ENCODE results near the gene TRNP1. TPM values are rescaled to one million over a fixed set of nuclear protein-coding genes. Genes with fewer than 3 reads are reported as not detected.

The TRNP1 gene
- polyA plus RNA-seq, 1 donor (not counting 4 experiments of a cell fraction or from before 2014, with no cell fraction given), result 164 TPM

- Histone ChIP-seq H3K27ac (ENCODE audit: control insufficient read depth, insufficient read depth, low read length) (no peak overlapping the region), H3K27me3 (ENCODE audit: control insufficient read depth, extremely low read depth, insufficient read depth, low read length) (no peaks in the 10 kb centered on the region), H3K4me1 (ENCODE audit: control insufficient read depth, extremely low read depth, insufficient read depth, low read length) (peaks cover 7% of the 10 kb centered on the region), H3K36me3 (ENCODE audit: control insufficient read depth in 2 of 2, extremely low read depth in 1 of 2, insufficient read depth in 2 of 2, low read length in 2 of 2) (peaks cover 0 to 1% of the 10 kb centered on the region in 2 experiments), H4K20me1 (ENCODE audit: control insufficient read depth, extremely low read depth, insufficient read depth, low read length) (no peaks in the 10 kb centered on the region), H3K79me2 (ENCODE audit: control insufficient read depth, insufficient read depth, low read length) (no peaks in the 10 kb centered on the region), H3K9me3 (ENCODE audit: control insufficient read depth, low read depth, low read length) (no peaks in the 10 kb centered on the region), H3K9me1 (ENCODE audit: control insufficient read depth, extremely low read depth, insufficient read depth, low read length) (peaks cover 3% of the 10 kb centered on the region), H3K9ac (ENCODE audit: control insufficient read depth, extremely low read depth, insufficient read depth, low read length) (no peak overlapping the region), H2AFZ (ENCODE audit: control insufficient read depth, low read length) (no peak overlapping the region), H3K4me2 (ENCODE audit: control insufficient read depth, extremely low read depth, insufficient read depth, low read depth, low read length) (peak overlapping the region; percentile 5), H3K4me3 (ENCODE audit: control insufficient read depth in 2 of 3, extremely low read depth in 1 of 3, insufficient read depth in 2 of 3, low read depth in 1 of 3, low read length in 3 of 3) (no peak overlapping the region)
- DNase-seq (ENCODE audit: low read depth, low spot score), result no peak
- peak; percentile 53 for FAIRE-seq
- dilution Hi-C loops (cut with MboI; ENCODE audit: extremely low pct_ligation_motif_present, low sequenced_read_pairs), result no loop called here
- TF ChIP-seq EZH2 (IDR thresholded peaks at IDR 0.05; ENCODE audit: low read length), result no peak
- TF ChIP-seq CTCF (optimal IDR thresholded peaks at IDR 0.05 in 1 of 3, IDR thresholded peaks at IDR 0.05 in 1 of 3, conservative IDR thresholded peaks at IDR 0.05 in 1 of 3; ENCODE audit: extremely low read depth in 1 of 3, insufficient read depth in 2 of 3, low read length in 3 of 3), result no peak
Measured at GRCh38 chr1:26970810-26971209, 22.7 kb upstream of the TRNP1 start.

GRCh38 chr1:26971590-26971989 is 21.9 kb upstream of the TRNP1 start:
- TF ChIP-seq CTCF (optimal IDR thresholded peaks at IDR 0.05 in 1 of 3, IDR thresholded peaks at IDR 0.05 in 1 of 3, conservative IDR thresholded peaks at IDR 0.05 in 1 of 3; ENCODE audit: extremely low read depth in 1 of 3, insufficient read depth in 2 of 3, low read length in 3 of 3), result no peak
- no peak for TF ChIP-seq EZH2 (IDR thresholded peaks at IDR 0.05; ENCODE audit: low read length)
- dilution Hi-C loops (cut with MboI; ENCODE audit: extremely low pct_ligation_motif_present, low sequenced_read_pairs), result no loop called here
- Histone ChIP-seq H2AFZ (ENCODE audit: control insufficient read depth, low read length) (no peak overlapping the region), H3K9me3 (ENCODE audit: control insufficient read depth, low read depth, low read length) (no peaks in the 10 kb centered on the region), H3K36me3 (ENCODE audit: control insufficient read depth in 2 of 2, extremely low read depth in 1 of 2, insufficient read depth in 2 of 2, low read length in 2 of 2) (peaks cover 0 to 1% of the 10 kb centered on the region in 2 experiments), H3K9ac (ENCODE audit: control insufficient read depth, extremely low read depth, insufficient read depth, low read length) (no peak overlapping the region), H3K4me1 (ENCODE audit: control insufficient read depth, extremely low read depth, insufficient read depth, low read length) (peaks cover 7% of the 10 kb centered on the region), H3K4me2 (ENCODE audit: control insufficient read depth, extremely low read depth, insufficient read depth, low read depth, low read length) (no peak overlapping the region), H3K79me2 (ENCODE audit: control insufficient read depth, insufficient read depth, low read length) (no peaks in the 10 kb centered on the region), H3K9me1 (ENCODE audit: control insufficient read depth, extremely low read depth, insufficient read depth, low read length) (peaks cover 3% of the 10 kb centered on the region), H4K20me1 (ENCODE audit: control insufficient read depth, extremely low read depth, insufficient read depth, low read length) (no peaks in the 10 kb centered on the region), H3K27ac (ENCODE audit: control insufficient read depth, insufficient read depth, low read length) (no peak overlapping the region), H3K4me3 (ENCODE audit: control insufficient read depth in 2 of 3, extremely low read depth in 1 of 3, insufficient read depth in 2 of 3, low read depth in 1 of 3, low read length in 3 of 3) (no peak overlapping the region), H3K27me3 (ENCODE audit: control insufficient read depth, extremely low read depth, insufficient read depth, low read length) (no peaks in the 10 kb centered on the region)
- DNase-seq (ENCODE audit: low read depth, low spot score) (no peak), FAIRE-seq (no peak)

Data from keratinocyte (primary cell).